Measurements from ENCODE around the gene KIF4B.

KIF4B gene

GRCh38 chr5:155040984-155041653 is 27.6 kb downstream of the KIF4B start:
- CTCF ChIA-PET, result interaction anchor here (1.0 kb wide), 1 partner anchor 25 kb away, joined by 3 read pairs; no protein-coding TSS in a partner anchor
- POLR2A ChIA-PET, result no interaction called here
- DNase-seq (ENCODE audit: extremely low spot score), result no peak
- no peak for TF ChIP-seq CTCF (IDR thresholded peaks at IDR 0.05; ENCODE audit: control extremely low read depth, extremely low read depth, low read depth, missing control alignments)

GRCh38 chr5:155044591-155044990 is 31.0 kb downstream of the KIF4B start:
- ChIA-PET POLR2A (no interaction called here), CTCF (interaction anchor here (1.1 kb wide), 1 partner anchor 16 kb away, joined by 3 read pairs; no protein-coding TSS in a partner anchor)
- DNase-seq (ENCODE audit: extremely low spot score), result no peak
- TF ChIP-seq CTCF (IDR thresholded peaks at IDR 0.05; ENCODE audit: control extremely low read depth, extremely low read depth, low read depth, missing control alignments), result no peak

GRCh38 chr5:155046591-155046990 is 33.0 kb downstream of the KIF4B start:
- no peak for DNase-seq (ENCODE audit: extremely low spot score)
- no peak for TF ChIP-seq CTCF (IDR thresholded peaks at IDR 0.05; ENCODE audit: control extremely low read depth, extremely low read depth, low read depth, missing control alignments)
- CTCF ChIA-PET, result no interaction called here
- POLR2A ChIA-PET, result no interaction called here

- ChIA-PET CTCF (no interaction called here), POLR2A (no interaction called here)
- no peak for TF ChIP-seq CTCF (IDR thresholded peaks at IDR 0.05; ENCODE audit: control extremely low read depth, extremely low read depth, low read depth, missing control alignments)
- DNase-seq (ENCODE audit: extremely low spot score), result no peak
These were observed 34.3 kb downstream of the KIF4B start for GRCh38 chr5:155047818-155048217.

GRCh38 chr5:155049569-155050383 is 36.2 kb downstream of the KIF4B start:
- peak; percentile 1 for TF ChIP-seq CTCF (IDR thresholded peaks at IDR 0.05; ENCODE audit: control extremely low read depth, extremely low read depth, low read depth, missing control alignments)
- ChIA-PET CTCF (no interaction called here), POLR2A (no interaction called here)
- no peak for DNase-seq (ENCODE audit: extremely low spot score)

- POLR2A ChIA-PET, result no interaction called here
- TF ChIP-seq CTCF (IDR thresholded peaks at IDR 0.05; ENCODE audit: control extremely low read depth, extremely low read depth, low read depth, missing control alignments), result no peak
- CTCF ChIA-PET, result no interaction called here
- no peak for DNase-seq (ENCODE audit: extremely low spot score)
These were observed 36.9 kb downstream of the KIF4B start for GRCh38 chr5:155050384-155051019.
